Mucosa of descending colon (tissue), 3 donors: ENCODE results near the gene NEURL2. TPM values are rescaled to one million over a fixed set of nuclear protein-coding genes. Genes with fewer than 3 reads are reported as not detected.

Experiments
- ATAC-seq: fragments of 200-7000 bp; cut with Tn5 transposase; one replicate; pipeline ENCODE4 v1.9.1; 2020; ENCODE audit warnings: mild to moderate bottlenecking, moderate library complexity
- DNase-seq, 3 donors: peaks; one replicate each; pipeline ENCODE4 v3.0.0-alpha.2; 2020
- H3K36me3 ChIP-seq: fragments of 200-600 bp; one replicate; pipeline ENCODE4 v1.8.0; 2021; ENCODE audit warnings: low read depth, mild to moderate bottlenecking
- H3K4me1 ChIP-seq: fragments of 200-600 bp; one replicate; pipeline ENCODE4 v1.8.0; 2021; ENCODE audit warnings: low read depth, mild to moderate bottlenecking
- H3K4me3 ChIP-seq: fragments of 200-600 bp; one replicate; pipeline ENCODE4 v1.8.0; 2021; ENCODE audit warnings: mild to moderate bottlenecking
- H3K9me3 ChIP-seq: fragments of 200-600 bp; one replicate; pipeline ENCODE4 v1.8.0; 2021; ENCODE audit warnings: mild to moderate bottlenecking
- CTCF ChIP-seq: fragments of 200-600 bp; IDR thresholded peaks from one replicate; pipeline ENCODE4 v1.8.0; 2022; ENCODE audit warnings: antibody characterized with exemption, mild to moderate bottlenecking
- intact Hi-C, 2 donors: fragments of 100-400 bp; cut with DNase I in 1 of 2; cut with micrococcal nuclease in 1 of 2; formaldehyde crosslinking; loops; one replicate each; pipeline versions ENCODE4 v1.11.0 to v1.11.1; 2022; cut with DNase I, micrococcal nuclease
- total RNA-seq, 3 donors: library from RNA; stranded (reverse); fragmentation: NEBNext Ultra II Directional in 2 of 3; extraction: Animal tissue kit (Norgen Biotek cat#: 25700) in 2 of 3; gene quantifications; one replicate each; pipeline versions ENCODE4 v1.2.1 to v1.2.4, GENCODE V29; 2021 to 2023
- donor health status: DM: no; HTN: no; CAD: no; lungs with moderate emphysema.
- donor health status: DM: no; HTN: no; CAD: no.
- donor health status: DM: no; HTN: yes; CAD: no.

NEURL2 gene
- total RNA-seq, 3 donors from 2014 or later: 4.2 to 9.1 (median 8.5) TPM

DNA sequence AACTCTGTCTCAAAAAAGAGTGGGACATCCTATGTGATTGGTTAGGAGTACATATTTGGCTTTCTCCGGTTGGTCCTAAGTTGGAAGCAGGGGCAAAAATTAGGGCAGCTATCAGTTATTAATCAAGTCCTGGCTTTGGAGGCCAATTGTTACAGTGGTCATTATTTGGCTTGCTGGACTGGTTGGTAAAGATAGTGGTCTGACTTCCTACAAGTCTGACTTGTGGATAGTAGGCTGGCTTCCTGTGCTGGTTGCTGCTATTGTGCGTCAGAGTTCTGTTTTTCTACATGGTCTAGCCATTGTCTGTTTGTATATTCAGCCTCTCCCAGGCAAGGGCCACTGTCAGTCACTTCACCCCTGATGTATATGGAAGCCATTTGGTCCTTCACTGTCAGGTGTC is 40.8 kb downstream of the NEURL2 start:
- TF ChIP-seq CTCF: no peak
- Histone ChIP-seq H3K9me3 (no peaks in the 10 kb centered on the region), H3K36me3 (no peaks in the 10 kb centered on the region), H3K4me1 (no peaks in the 10 kb centered on the region), H3K4me3 (no peak overlapping the region)
- no peak for ATAC-seq
- no peak for DNase-seq
- intact Hi-C loops: no loop called here

DNA sequence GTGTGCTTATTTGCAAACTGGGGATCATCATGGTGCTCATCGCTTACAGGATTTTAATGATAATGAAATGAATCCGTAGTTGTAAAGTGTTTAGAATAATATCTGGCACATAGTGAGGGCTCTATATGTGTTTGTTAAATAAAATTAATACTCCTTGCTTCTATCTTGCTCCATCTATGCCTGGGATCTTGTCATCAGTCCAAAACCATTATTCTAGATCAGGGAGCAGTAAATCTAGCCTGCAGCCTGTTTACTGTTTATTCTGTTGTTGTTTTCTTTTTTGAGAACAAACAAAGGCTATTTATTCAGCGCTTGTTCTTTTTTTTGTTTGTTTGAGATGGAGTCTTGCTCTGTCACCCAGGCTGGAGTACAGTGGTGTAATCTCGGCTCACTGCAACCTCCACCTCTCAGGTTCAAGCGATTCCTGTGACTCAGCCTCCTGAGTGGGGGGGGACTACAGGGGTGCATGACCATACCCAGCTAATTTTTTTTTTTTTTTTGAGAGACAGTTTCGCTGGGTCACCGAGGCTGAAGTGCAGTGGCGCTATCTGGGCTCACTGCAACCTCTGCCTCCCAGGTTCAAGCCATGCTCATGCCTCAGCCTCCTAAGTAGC is 41.9 kb downstream of the NEURL2 start:
- no peak for ATAC-seq

DNA sequence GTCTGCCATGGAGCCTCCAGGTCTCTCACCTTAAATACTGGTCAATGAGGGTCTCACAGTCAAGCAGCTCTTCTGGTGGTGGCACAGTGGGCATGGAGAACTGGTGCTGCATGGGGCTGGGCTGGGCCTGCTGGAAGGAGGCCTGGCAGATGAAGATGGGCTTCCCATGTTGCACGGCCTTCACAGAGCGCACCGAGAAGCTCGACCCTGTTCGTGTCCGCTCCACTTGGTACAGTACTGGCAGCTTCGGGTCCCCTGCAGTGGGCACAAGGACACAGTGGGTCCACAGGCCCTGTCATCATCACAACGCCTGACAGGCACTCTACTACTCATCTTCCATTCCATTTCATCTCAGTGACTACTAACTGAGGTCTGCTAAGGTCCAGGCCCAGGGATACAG is 42.6 kb downstream of the NEURL2 start:
- Histone ChIP-seq H3K4me3 (no peak overlapping the region), H3K9me3 (no peaks in the 10 kb centered on the region), H3K4me1 (no peaks in the 10 kb centered on the region), H3K36me3 (no peaks in the 10 kb centered on the region)
- intact Hi-C loops: no loop called here
- ATAC-seq (no peak), DNase-seq (no peak)
- TF ChIP-seq CTCF: no peak

More for the DNA sequence above, 41.9 kb downstream of the NEURL2 start:
- Histone ChIP-seq H3K36me3 (no peaks in the 10 kb centered on the region), H3K4me1 (no peaks in the 10 kb centered on the region), H3K9me3 (no peaks in the 10 kb centered on the region), H3K4me3 (no peak overlapping the region)
- intact Hi-C loops: no loop called here
- no peak for TF ChIP-seq CTCF
- no peak for DNase-seq

DNA sequence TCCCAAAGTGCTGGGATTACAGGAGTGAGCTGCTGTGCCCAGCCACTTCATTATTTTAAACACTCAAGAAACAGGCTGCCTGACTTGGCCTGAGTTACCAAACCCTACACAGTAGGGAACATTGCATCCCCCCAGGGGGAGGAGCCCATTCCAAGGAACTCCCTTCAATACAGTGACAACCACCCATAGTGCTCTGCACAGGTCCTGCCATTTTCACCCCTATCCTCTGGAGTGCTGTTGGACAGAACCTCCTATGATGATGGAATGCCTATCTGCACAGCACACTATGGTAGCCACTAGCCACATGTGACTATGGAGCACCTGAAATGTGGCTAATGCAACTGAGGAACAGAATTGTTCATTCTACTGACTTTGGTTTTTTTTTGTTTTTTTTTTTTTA is 45.6 kb downstream of the NEURL2 start:
- Histone ChIP-seq H3K4me1 (no peaks in the 10 kb centered on the region), H3K4me3 (no peak overlapping the region), H3K9me3 (no peaks in the 10 kb centered on the region), H3K36me3 (no peaks in the 10 kb centered on the region)
- DNase-seq: no peak
- no peak for TF ChIP-seq CTCF
- intact Hi-C loops: no loop called here
- no peak for ATAC-seq

DNA sequence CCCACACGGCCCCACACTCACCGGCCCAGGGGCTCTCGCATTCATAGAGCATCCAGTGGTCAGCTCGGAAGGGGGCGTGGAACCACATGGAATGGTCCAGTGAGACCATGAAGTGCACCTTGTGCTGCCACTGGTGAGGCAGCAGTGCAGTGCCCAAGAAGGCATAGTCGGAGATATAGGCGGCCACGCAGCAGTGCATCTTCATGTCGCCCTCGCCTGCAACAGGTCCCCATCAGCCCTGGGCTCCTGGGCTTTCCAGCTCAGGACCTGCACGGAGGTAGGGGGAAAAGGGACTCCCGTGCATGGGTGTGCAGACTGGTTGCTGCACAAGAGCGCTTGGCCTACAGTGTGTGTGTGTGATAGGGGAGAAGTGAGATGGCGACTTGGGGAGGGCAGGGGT is 47.5 kb downstream of the NEURL2 start:
- intact Hi-C loops: no loop called here
- no peak for ATAC-seq

More for the DNA sequence above, 47.5 kb downstream of the NEURL2 start:
- no peak overlapping the region for H3K4me3 ChIP-seq
- TF ChIP-seq CTCF: no peak
- no peaks in the 10 kb centered on the region for H3K36me3 ChIP-seq
- no peaks in the 10 kb centered on the region for H3K4me1 ChIP-seq
- no peaks in the 10 kb centered on the region for H3K9me3 ChIP-seq
- no peak for DNase-seq
